SK-N-SH treated with all-trans-retinoic acid at 6 μM for 48 hours (cell line): ENCODE measurements around the gene USP49.
"Not testable (repeated sequence)": the region's sequence is repeated elsewhere in the genome, so short reads cannot be mapped to it uniquely, and the experiment has no call there.

Experiments used
- ATAC-seq: fragments of 200-7000 bp; cut with Tn5 transposase; 3 replicates; pipeline ENCODE4 v1.9.1; 2020; ENCODE audit warnings: mild to moderate bottlenecking, moderate library complexity
- ARNTL ChIP-seq: fragments of 450-650 bp; formaldehyde crosslinking; IDR thresholded peaks from 2 replicates; pipeline ENCODE4 v1.5.0; 2020; ENCODE audit warnings: low read depth, mild to moderate bottlenecking, moderate library complexity, borderline replicate concordance
- BACH2 ChIP-seq: fragments of 250-450 bp; sonication (Bioruptor Pico); IDR thresholded peaks from 2 replicates; pipeline ENCODE4 v1.9.0; 2021; ENCODE audit warnings: mild to moderate bottlenecking, borderline replicate concordance
- CREB5 ChIP-seq: fragments of 250-450 bp; sonication (Bioruptor Pico); IDR thresholded peaks from 2 replicates; pipeline ENCODE4 v1.5.1; 2020; ENCODE audit warnings: low read depth, mild to moderate bottlenecking, moderate library complexity
- CSRNP3 ChIP-seq: fragments of 250-450 bp; sonication (Bioruptor Pico); IDR thresholded peaks from 2 replicates; pipeline ENCODE4 v1.5.1; 2021; ENCODE audit warnings: mild to moderate bottlenecking, moderate library complexity
- ESRRG ChIP-seq: fragments of 250-450 bp; sonication (Bioruptor Pico); IDR thresholded peaks from 2 replicates; pipeline ENCODE4 v1.6.1; 2021; ENCODE audit warnings: mild to moderate bottlenecking
- OSR1 ChIP-seq: fragments of 250-450 bp; sonication (Bioruptor Pico); IDR thresholded peaks from 2 replicates; pipeline ENCODE4 v1.8.0; 2022; ENCODE audit warnings: moderate library complexity, mild to moderate bottlenecking, inconsistent platforms
- PPARA ChIP-seq: fragments of 250-450 bp; sonication (Bioruptor Pico); IDR thresholded peaks from 2 replicates; pipeline ENCODE4 v1.5.0; 2020; ENCODE audit warnings: mild to moderate bottlenecking, borderline replicate concordance
- RARB ChIP-seq: fragments of 250-450 bp; sonication (Bioruptor Pico); IDR thresholded peaks from 2 replicates; pipeline ENCODE4 v1.8.0; 2021; ENCODE audit warnings: mild to moderate bottlenecking, moderate library complexity
- ZC3H10 ChIP-seq: fragments of 250-450 bp; sonication (Bioruptor Pico); IDR thresholded peaks from 2 replicates; pipeline ENCODE4 v1.5.1; 2021; ENCODE audit warnings: mild to moderate bottlenecking, moderate library complexity
- ZFP3 ChIP-seq: fragments of 250-450 bp; sonication (Bioruptor Pico); IDR thresholded peaks from 2 replicates; pipeline ENCODE4 v1.5.0; 2020; ENCODE audit warnings: mild to moderate bottlenecking, moderate library complexity
- ZFP30 ChIP-seq: fragments of 450-650 bp; formaldehyde crosslinking; IDR thresholded peaks from 2 replicates; pipeline ENCODE4 v1.5.0; 2022; ENCODE audit warnings: mild to moderate bottlenecking, moderate library complexity
- ZNF565 ChIP-seq: fragments of 450-650 bp; formaldehyde crosslinking; conservative IDR thresholded peaks from 2 replicates; pipeline ENCODE4 v1.5.0; 2020; ENCODE audit warnings: low read depth, mild to moderate bottlenecking, moderate library complexity
- ZNF70 ChIP-seq: fragments of 450-650 bp; formaldehyde crosslinking; IDR thresholded peaks from 2 replicates; pipeline ENCODE4 v1.5.0; 2020; ENCODE audit warnings: mild to moderate bottlenecking, moderate library complexity
- ZNF8 ChIP-seq: fragments of 450-650 bp; formaldehyde crosslinking; IDR thresholded peaks from 2 replicates; pipeline ENCODE4 v1.5.0; 2020; ENCODE audit warnings: mild to moderate bottlenecking, moderate library complexity
- TF ChIP-seq, protein P1 (sequence below): fragments of 250-450 bp; sonication (Bioruptor Pico); IDR thresholded peaks from 2 replicates; pipeline ENCODE4 v1.8.0; 2021; ENCODE audit warnings: low read depth, mild to moderate bottlenecking, moderate library complexity, borderline replicate concordance
- TF ChIP-seq, protein P2 (sequence below): fragments of 250-450 bp; sonication (Bioruptor Pico); IDR thresholded peaks from 2 replicates; pipeline ENCODE4 v1.5.0; 2020; ENCODE audit warnings: mild to moderate bottlenecking, moderate library complexity
- TF ChIP-seq, protein P3 (sequence below): fragments of 250-450 bp; sonication (Bioruptor Pico); IDR thresholded peaks from 2 replicates; pipeline ENCODE4 v1.8.0; 2020; ENCODE audit warnings: mild to moderate bottlenecking, moderate library complexity, borderline replicate concordance

The USP49 gene

DNA sequence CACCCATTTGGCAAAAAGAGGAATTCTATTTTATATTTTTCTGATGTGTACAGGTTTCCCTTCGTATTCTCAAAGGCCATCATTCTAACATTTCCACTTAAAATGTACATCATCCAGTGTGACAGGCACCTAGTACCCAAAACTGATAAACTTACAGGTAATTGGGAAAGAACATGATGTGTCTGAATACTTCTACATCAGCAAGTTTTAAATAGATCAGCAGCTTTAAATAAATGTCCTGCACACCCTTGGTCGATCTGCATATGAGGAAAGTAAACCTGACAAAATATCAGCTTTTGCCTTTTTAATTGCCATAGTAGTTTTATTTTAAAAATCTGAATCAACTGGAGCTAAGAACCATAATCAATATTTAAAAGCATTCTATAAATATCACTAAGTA is 81.2 kb downstream of the USP49 start:
- ATAC-seq, result no peak
- TF ChIP-seq, protein P1, sequence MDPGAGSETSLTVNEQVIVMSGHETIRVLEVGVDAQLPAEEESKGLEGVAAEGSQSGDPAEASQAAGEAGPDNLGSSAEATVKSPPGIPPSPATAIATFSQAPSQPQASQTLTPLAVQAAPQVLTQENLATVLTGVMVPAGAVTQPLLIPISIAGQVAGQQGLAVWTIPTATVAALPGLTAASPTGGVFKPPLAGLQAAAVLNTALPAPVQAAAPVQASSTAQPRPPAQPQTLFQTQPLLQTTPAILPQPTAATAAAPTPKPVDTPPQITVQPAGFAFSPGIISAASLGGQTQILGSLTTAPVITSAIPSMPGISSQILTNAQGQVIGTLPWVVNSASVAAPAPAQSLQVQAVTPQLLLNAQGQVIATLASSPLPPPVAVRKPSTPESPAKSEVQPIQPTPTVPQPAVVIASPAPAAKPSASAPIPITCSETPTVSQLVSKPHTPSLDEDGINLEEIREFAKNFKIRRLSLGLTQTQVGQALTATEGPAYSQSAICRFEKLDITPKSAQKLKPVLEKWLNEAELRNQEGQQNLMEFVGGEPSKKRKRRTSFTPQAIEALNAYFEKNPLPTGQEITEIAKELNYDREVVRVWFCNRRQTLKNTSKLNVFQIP (CRISPR knock-in tag), result no peak
- TF ChIP-seq CSRNP3 (CRISPR knock-in tag) (no peak), ZNF70 (CRISPR knock-in tag) (no peak), BACH2 (no peak), PPARA (CRISPR knock-in tag) (no peak)
- TF ChIP-seq, protein P2, sequence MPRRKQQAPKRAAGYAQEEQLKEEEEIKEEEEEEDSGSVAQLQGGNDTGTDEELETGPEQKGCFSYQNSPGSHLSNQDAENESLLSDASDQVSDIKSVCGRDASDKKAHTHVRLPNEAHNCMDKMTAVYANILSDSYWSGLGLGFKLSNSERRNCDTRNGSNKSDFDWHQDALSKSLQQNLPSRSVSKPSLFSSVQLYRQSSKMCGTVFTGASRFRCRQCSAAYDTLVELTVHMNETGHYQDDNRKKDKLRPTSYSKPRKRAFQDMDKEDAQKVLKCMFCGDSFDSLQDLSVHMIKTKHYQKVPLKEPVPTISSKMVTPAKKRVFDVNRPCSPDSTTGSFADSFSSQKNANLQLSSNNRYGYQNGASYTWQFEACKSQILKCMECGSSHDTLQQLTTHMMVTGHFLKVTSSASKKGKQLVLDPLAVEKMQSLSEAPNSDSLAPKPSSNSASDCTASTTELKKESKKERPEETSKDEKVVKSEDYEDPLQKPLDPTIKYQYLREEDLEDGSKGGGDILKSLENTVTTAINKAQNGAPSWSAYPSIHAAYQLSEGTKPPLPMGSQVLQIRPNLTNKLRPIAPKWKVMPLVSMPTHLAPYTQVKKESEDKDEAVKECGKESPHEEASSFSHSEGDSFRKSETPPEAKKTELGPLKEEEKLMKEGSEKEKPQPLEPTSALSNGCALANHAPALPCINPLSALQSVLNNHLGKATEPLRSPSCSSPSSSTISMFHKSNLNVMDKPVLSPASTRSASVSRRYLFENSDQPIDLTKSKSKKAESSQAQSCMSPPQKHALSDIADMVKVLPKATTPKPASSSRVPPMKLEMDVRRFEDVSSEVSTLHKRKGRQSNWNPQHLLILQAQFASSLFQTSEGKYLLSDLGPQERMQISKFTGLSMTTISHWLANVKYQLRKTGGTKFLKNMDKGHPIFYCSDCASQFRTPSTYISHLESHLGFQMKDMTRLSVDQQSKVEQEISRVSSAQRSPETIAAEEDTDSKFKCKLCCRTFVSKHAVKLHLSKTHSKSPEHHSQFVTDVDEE (CRISPR knock-in tag), result no peak

- ATAC-seq, result no peak
Measured at GRCh38 chr6:41813469-41813868, 81.7 kb downstream of the USP49 start.

GRCh38 chr6:41811946-41812345 is 83.2 kb downstream of the USP49 start:
- not testable (repeated sequence) for ATAC-seq

More at GRCh38 chr6:41813469-41813868, 81.7 kb downstream of the USP49 start:
- TF ChIP-seq CREB5 (CRISPR knock-in tag) (no peak), RARB (no peak), ZC3H10 (CRISPR knock-in tag) (no peak)

DNA sequence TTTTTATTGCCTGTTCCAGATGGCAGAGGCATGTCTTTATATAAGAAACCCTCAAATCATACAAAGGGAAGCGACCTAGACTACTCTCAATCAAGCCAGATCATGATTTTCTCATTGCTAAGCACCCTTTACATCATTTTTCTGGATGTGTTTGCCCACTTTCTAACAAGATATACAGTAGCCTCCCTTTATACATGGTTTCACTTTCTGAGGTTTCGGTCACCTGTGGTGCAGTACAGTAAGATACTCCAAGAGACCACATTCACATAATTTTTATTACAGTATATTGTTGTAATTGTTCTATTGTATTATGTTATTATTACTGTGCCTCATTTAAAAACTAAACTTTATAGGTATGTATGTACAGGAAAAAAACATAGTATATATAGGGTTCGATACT is 84.1 kb downstream of the USP49 start:
- TF ChIP-seq ZC3H10 (CRISPR knock-in tag) (no peak), BACH2 (no peak), ESRRG (CRISPR knock-in tag) (no peak), ZFP30 (CRISPR knock-in tag) (no peak), PPARA (CRISPR knock-in tag) (no peak), ZNF8 (CRISPR knock-in tag) (no peak), RARB (no peak), ZNF565 (CRISPR knock-in tag) (no peak)
- TF ChIP-seq, protein P2 (CRISPR knock-in tag), result no peak
- no peak for ATAC-seq

GRCh38 chr6:41805830-41806774 is 89.1 kb downstream of the USP49 start:
- no peak for ATAC-seq
- no peak for TF ChIP-seq ZFP3
- no peak for TF ChIP-seq OSR1 (CRISPR knock-in tag)
- TF ChIP-seq CSRNP3 (CRISPR knock-in tag), result no peak
- no peak for TF ChIP-seq ARNTL
- no peak for TF ChIP-seq RARB
- TF ChIP-seq ZFP30 (CRISPR knock-in tag), result no peak
- TF ChIP-seq, protein P3, sequence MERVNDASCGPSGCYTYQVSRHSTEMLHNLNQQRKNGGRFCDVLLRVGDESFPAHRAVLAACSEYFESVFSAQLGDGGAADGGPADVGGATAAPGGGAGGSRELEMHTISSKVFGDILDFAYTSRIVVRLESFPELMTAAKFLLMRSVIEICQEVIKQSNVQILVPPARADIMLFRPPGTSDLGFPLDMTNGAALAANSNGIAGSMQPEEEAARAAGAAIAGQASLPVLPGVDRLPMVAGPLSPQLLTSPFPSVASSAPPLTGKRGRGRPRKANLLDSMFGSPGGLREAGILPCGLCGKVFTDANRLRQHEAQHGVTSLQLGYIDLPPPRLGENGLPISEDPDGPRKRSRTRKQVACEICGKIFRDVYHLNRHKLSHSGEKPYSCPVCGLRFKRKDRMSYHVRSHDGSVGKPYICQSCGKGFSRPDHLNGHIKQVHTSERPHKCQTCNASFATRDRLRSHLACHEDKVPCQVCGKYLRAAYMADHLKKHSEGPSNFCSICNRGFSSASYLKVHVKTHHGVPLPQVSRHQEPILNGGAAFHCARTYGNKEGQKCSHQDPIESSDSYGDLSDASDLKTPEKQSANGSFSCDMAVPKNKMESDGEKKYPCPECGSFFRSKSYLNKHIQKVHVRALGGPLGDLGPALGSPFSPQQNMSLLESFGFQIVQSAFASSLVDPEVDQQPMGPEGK (CRISPR knock-in tag), result no peak
